Aorta (tissue), 5 donors: ENCODE results near the gene PCDH8. TPM values are rescaled to one million over a fixed set of nuclear protein-coding genes. Genes with fewer than 3 reads are reported as not detected.

Experiments used
- ATAC-seq: fragments of 200-7000 bp; cut with Tn5 transposase; one replicate; pipeline ENCODE4 v1.9.1; 2022; ENCODE audit warnings: moderate library complexity; ENCODE audit not compliant: low FRiP score
- DNase-seq, 2 donors: peaks; one replicate each; pipeline ENCODE4 v3.0.0-alpha.2; 2020
- H3K27ac ChIP-seq, 2 donors: one replicate each; pipeline ENCODE4 v1.5.1; 2013; ENCODE audit warnings: low read length in 2 of 2, mild to moderate bottlenecking in 2 of 2, moderate library complexity in 2 of 2, control low read depth in 1 of 2, inconsistent platforms in 1 of 2, low read depth in 1 of 2
- H3K27me3 ChIP-seq, 2 donors: one replicate each; pipeline ENCODE4 v1.6.1; 2013; ENCODE audit warnings: control low read depth in 1 of 2, low read length in 1 of 2, mild to moderate bottlenecking in 1 of 2, moderate library complexity in 1 of 2; ENCODE audit not compliant: insufficient read depth in 2 of 2, control insufficient read depth in 1 of 2
- H3K36me3 ChIP-seq, 2 donors: one replicate each; pipeline ENCODE4 v1.6.1; 2013; ENCODE audit warnings: control low read depth in 1 of 2, low read length in 1 of 2, mild to moderate bottlenecking in 1 of 2; ENCODE audit not compliant: insufficient read depth in 2 of 2, control insufficient read depth in 1 of 2
- H3K4me1 ChIP-seq, 2 donors: one replicate each; pipeline ENCODE4 v1.6.1; 2013; ENCODE audit warnings: low read length in 2 of 2, control low read depth in 1 of 2, mild to moderate bottlenecking in 1 of 2, moderate library complexity in 1 of 2; ENCODE audit not compliant: insufficient read depth in 2 of 2, control insufficient read depth in 1 of 2
- H3K4me3 ChIP-seq, 2 donors: one replicate each; pipeline ENCODE4 v1.5.1; 2013; ENCODE audit warnings: low read length in 2 of 2, control low read depth in 1 of 2, mild to moderate bottlenecking in 1 of 2
- H3K9me3 ChIP-seq: one replicate; pipeline ENCODE4 v1.6.1; 2013; ENCODE audit warnings: mild to moderate bottlenecking, low read length; ENCODE audit not compliant: control insufficient read depth
- WGBS, 2 donors: extraction: QIAGEN DNeasy Blood & Tissue Kit; methylation state at CpG; one replicate each; pipeline ENCODE4 v1.1.7; 2013; 5-methylcytosine and 5-hydroxymethylcytosine counted together
- intact Hi-C, 2 donors: fragments of 100-400 bp; cut with DNase I; formaldehyde crosslinking; loops; one replicate each; pipeline versions ENCODE4 v1.14.2 to v1.15.0; 2022
- polyA plus RNA-seq, 2 donors: library from polyadenylated mRNA; stranded (reverse); fragments of 200-250 nt; gene quantifications; one replicate each; pipeline ENCODE4 v1.2.3, GENCODE V29; 2013
- total RNA-seq, 2 donors: library from RNA; stranded (reverse); fragmentation: NEBNext Ultra II Directional; extraction: Animal tissue kit (Norgen Biotek cat#: 25700); gene quantifications; one replicate each; pipeline ENCODE4 v1.2.1, GENCODE V29; 2021
- donor health status: healthy with polysubstance abuse.
- donor health status: Bipolar disorder and iron deficiency.
- donor health status: DM: no; HTN: no; CAD: no.
- donor health status: DM: no; HTN: no; CAD: no.
- donor health status: DM: yes; HTN: yes; CAD: no.

PCDH8 gene
- total and polyA plus RNA-seq, 4 donors: 0.21 TPM; not detected in 3

DNA sequence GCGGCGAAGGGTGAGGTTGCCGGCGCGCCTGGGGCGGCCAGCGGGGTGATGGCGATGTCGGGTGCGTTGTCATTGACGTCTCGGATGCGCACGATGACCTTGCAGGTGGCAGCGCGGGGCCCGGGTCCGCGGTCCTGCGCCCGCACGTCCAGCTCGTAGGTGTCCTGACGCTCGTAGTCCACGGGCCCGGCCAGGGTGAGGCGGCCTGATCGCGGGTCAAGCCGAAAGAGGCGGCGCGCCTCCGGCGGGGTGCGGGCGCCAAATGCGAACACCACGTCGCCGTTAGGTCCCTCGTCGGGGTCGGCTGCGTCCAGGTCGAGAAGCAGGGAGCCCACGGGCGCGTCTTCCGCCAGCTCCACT is 1.1 kb downstream of the PCDH8 start:
- peaks cover 1% of the 10 kb centered on the region for H3K9me3 ChIP-seq
- WGBS, 2 donors: 4% methylated on average over 47 to 51 of the region's 51 CpGs
- ATAC-seq: no peak
- H3K4me1 ChIP-seq: no peaks in the 10 kb centered on the region
- H3K27me3 ChIP-seq: no peaks in the 10 kb centered on the region
- no peaks in the 10 kb centered on the region for H3K36me3 ChIP-seq
- intact Hi-C loops: loop anchor here in 1 of 2 donors (5.0 kb wide), 1 partner anchor 120 kb away; no protein-coding TSS in a partner anchor
- H3K4me3 ChIP-seq: no peak overlapping the region
- H3K27ac ChIP-seq: no peak overlapping the region
- DNase-seq: peak in 1 of 2 donors; percentile 64

DNA sequence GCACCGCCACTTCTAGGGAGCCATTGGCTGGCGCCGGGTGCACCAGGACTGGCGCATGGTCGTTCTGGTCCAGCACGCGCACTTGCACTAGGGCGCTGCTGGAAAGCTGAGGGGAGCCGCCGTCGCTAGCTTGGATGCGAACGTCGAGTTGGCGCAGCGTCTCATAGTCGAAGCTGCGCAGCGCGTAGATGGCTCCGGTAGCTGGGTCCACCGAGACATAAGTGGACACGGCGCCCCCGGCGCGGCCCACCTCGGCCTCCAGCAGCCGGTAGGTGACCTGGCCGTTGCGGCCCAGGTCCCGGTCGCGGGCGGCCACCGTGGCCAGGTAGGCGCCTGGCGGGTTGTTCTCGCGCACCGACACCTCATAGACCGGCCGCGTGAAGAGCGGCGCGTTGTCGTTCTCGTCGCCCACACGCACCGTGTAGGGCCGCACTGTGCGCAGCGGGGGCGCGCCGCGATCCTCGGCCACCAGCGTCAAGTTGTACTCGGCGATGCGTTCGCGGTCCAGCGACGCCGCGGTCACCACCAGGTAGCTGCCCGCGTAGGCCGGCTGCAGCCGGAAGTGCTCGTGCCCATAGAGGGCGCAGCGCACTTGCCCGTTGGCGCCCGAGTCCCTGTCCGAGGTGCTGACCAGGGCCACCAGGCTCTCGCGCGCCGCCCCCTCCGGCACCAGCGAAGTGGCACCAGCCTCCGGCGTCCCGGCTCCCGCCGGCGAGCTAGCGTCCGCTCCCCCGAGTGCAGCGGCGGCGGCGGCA is 1.7 kb downstream of the PCDH8 start:
- H3K4me1 ChIP-seq: no peaks in the 10 kb centered on the region
- peak; percentile 70 to 85 for DNase-seq
- ATAC-seq: peak; percentile 70

DNA sequence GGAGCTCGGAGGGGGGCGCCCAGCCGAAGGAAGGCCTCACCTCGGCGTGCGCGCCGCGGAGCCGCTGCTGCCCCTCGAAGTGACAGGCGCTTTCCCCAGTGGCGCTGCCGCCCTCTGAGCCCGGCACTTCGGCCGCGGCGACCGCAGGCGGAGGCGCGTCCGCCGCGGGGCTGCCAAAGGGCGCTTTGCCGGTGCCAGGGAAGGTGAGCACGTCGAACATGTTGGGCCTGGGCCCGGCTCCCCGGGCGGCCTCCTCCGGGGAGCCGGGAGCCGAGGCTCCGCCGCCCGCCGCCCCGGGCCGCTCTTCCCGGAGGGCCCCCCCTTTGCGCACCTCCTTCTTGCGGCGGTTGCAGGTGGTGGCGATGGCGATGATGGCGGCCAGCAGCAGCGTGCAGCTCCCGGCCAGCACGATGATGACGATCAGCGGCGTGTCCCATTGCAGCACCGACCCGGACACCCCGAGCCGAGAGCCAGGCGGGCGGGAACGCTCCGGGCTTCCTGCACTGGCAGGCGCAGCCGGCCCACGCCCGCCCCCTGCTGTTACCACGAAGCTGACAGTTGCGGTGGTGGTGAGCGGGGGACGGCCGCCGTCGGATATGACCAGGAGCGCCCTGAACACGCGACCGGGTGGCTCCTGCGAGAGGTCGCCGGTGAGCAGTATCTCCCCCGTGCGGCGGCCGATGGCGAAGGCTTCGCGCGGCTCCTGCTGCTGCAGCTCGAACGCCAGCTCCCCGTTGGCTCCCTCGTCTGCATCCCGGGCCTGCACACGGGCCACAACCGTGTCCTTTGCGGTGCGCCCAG is 2.5 kb downstream of the PCDH8 start:
- ATAC-seq (no peak), DNase-seq (peak; percentile 50 to 77)
- Histone ChIP-seq H3K9me3 (peaks cover 1% of the 10 kb centered on the region), H3K4me1 (no peaks in the 10 kb centered on the region), H3K4me3 (no peak overlapping the region), H3K36me3 (no peaks in the 10 kb centered on the region), H3K27ac (no peak overlapping the region), H3K27me3 (no peaks in the 10 kb centered on the region)
- intact Hi-C loops: loop anchor here in 1 of 2 donors (5.0 kb wide), 1 partner anchor 121 kb away; no protein-coding TSS in a partner anchor
- WGBS, 2 donors: 2 to 5% methylated on average over 63 to 98 of the region's 98 CpGs

More for the DNA sequence above, 1.7 kb downstream of the PCDH8 start:
- intact Hi-C loops: loop anchor here in 1 of 2 donors (5.0 kb wide), 1 partner anchor 121 kb away; no protein-coding TSS in a partner anchor
- H3K27ac ChIP-seq: no peak overlapping the region
- H3K36me3 ChIP-seq: no peaks in the 10 kb centered on the region
- peaks cover 1% of the 10 kb centered on the region for H3K9me3 ChIP-seq
- 2 to 3% methylated on average over 96 to 100 of the region's 100 CpGs for WGBS, 2 donors
- H3K4me3 ChIP-seq: no peak overlapping the region
- no peaks in the 10 kb centered on the region for H3K27me3 ChIP-seq

DNA sequence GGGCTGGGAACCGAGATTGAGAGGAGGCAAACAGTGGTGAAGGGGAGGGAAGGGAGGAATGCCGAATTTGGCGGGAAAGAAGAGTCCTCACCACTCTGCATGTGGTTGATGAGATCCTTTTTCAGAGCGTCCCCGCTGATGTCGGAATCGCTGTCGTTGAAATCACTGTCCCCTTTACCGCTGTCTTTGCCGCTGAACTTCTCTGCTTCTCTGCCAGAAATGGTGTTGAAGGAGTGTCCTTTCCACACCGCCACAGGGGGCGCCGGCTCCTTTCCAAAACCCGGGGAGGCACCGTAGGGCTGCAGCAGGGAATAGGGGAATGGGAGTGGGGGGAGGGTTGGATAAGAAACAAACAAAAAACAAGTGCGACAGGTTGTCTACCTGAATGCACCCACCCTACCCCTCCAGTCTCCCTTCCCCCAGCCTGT is 3.1 kb downstream of the PCDH8 start:
- WGBS, 2 donors: 6 to 30% methylated on average over 16 of the region's 16 CpGs
- intact Hi-C loops: loop anchor here in 1 of 2 donors (5.0 kb wide), 1 partner anchor 122 kb away; no protein-coding TSS in a partner anchor
- no peaks in the 10 kb centered on the region for H3K4me1 ChIP-seq
- no peaks in the 10 kb centered on the region for H3K27me3 ChIP-seq
- H3K4me3 ChIP-seq: no peak overlapping the region
- ATAC-seq (no peak), DNase-seq (no peak)
- H3K9me3 ChIP-seq: peaks cover 1% of the 10 kb centered on the region
- H3K27ac ChIP-seq: no peak overlapping the region
- H3K36me3 ChIP-seq: no peaks in the 10 kb centered on the region

DNA sequence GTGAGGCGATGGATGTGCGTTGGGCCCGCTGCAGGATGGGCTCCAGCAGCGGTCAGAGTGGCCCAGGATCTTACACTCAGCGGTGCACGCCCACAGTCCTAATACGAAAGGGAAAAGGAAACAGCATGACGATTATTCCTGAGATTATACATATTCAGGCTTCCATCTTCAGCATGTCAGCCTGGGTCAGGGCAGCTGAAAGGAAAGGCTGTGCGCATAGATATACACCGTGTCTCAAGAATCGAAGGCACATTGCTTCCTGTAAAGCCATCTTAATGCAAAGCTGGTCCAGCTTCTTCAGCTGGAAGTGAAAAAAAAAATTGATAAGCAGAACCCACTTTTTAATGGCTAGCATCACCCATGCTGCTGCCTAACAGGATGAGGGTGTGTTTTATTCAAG is 3.6 kb downstream of the PCDH8 start:
- no peak overlapping the region for H3K4me3 ChIP-seq
- H3K27ac ChIP-seq: no peak overlapping the region
- no peak for ATAC-seq
- H3K27me3 ChIP-seq: peaks cover 0 to 1% of the 10 kb centered on the region in 2 donors
- no peaks in the 10 kb centered on the region for H3K36me3 ChIP-seq
- intact Hi-C loops: loop anchor here in 1 of 2 donors (5.0 kb wide), 1 partner anchor 122 kb away; no protein-coding TSS in a partner anchor
- H3K4me1 ChIP-seq: no peaks in the 10 kb centered on the region
- peaks cover 1% of the 10 kb centered on the region for H3K9me3 ChIP-seq
- WGBS, 2 donors: 75 to 90% methylated on average over 11 of the region's 11 CpGs
- no peak for DNase-seq

DNA sequence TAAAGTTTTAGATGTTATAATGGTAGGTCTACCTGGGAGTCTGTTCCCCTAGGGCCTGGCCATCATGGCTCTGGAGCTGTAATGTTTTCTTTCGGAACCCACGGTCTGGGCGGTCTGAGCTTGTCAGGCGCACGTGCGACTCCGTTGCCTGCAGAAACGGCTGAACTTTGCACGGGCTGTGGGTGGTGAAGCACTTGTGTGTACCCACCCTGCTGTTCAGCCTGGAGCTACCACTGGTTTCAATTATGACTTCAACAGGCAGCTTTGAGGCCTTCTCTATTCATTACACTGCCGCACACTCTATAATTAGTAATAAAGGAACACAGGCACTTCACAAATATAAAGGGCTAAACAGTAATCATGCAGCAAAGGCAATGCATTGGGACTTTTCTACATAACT is 6.0 kb downstream of the PCDH8 start:
- Histone ChIP-seq H3K36me3 (no peaks in the 10 kb centered on the region), H3K4me1 (no peaks in the 10 kb centered on the region), H3K27ac (no peak overlapping the region), H3K27me3 (peaks cover 0 to 2% of the 10 kb centered on the region in 2 donors), H3K4me3 (no peak overlapping the region), H3K9me3 (peaks cover 1% of the 10 kb centered on the region)
- no peak for ATAC-seq
- no peak for DNase-seq
- WGBS, 2 donors: 49 to 70% methylated on average over 10 of the region's 10 CpGs
- intact Hi-C loops: no loop called here

DNA sequence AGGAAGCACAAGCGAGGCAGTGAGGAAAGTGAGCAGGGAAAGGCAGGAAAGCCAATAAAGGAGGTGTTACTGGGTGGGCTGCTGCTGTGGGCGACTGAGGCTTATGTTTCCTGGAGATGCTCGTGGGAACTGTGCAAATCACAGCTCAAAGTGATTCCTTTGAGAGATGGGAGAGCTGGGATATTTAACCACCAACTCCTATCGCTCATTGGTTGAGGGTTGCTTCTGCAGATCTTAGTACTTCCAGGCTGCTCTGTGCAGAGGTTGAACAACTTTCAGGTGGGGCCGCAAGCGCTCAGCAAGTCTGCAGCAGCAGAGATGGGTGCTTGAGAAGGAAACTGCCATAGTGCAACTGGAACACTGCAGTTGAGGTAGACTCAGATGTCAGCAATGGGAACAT is 8.4 kb downstream of the PCDH8 start:
- WGBS, 2 donors: 70 to 76% methylated on average over 6 of the region's 6 CpGs
- intact Hi-C loops: no loop called here
- H3K36me3 ChIP-seq: no peaks in the 10 kb centered on the region
- ATAC-seq: no peak
- H3K4me1 ChIP-seq: peaks cover 0 to 1% of the 10 kb centered on the region in 2 donors
- no peak overlapping the region for H3K27ac ChIP-seq
- no peak overlapping the region for H3K4me3 ChIP-seq
- H3K27me3 ChIP-seq: peaks cover 0 to 2% of the 10 kb centered on the region in 2 donors
- peaks cover 3% of the 10 kb centered on the region for H3K9me3 ChIP-seq
- DNase-seq: no peak

DNA sequence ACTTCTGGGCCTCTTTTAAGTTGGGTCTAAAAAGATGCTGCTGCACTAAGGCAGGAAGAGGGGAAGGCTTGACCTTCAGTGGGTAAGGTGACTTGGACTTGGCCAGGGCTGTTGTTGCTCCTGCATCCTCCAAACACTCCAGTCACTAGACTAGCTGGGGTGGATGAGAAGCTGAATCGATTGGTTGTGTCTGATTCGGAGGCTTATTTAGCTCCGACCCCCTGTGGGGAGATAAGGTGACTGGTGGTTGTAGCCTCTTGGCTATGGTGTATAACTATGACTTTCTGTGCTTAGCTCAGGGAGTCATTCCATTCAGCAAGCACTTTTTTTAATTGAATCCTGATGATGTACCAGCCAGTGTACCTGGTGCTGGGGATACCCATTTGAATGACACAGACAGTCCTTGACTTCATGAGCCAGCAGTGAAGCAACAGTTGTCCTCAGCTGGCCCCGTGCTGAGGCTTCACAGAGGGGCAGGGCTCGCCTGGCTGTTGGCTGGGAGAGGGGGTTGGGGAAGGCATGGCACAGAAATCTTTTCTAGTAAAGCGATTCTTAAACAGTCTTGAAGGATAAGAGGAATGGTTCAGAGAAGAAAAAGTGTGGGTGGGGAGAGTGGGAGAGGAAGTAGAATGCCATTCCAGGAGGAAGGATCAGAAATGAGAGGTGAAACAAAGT is 9.9 kb downstream of the PCDH8 start:
- H3K27ac ChIP-seq: no peak overlapping the region
- 33 to 36% methylated on average over 6 of the region's 6 CpGs for WGBS, 2 donors
- no peak for DNase-seq
- peaks cover 4% of the 10 kb centered on the region for H3K9me3 ChIP-seq
- H3K4me1 ChIP-seq: peaks cover 0 to 1% of the 10 kb centered on the region in 2 donors
- H3K27me3 ChIP-seq: peaks cover 0 to 4% of the 10 kb centered on the region in 2 donors
- H3K4me3 ChIP-seq: no peak overlapping the region
- intact Hi-C loops: no loop called here
- H3K36me3 ChIP-seq: no peaks in the 10 kb centered on the region
- ATAC-seq: no peak
